Suprapubic skin (tissue), 4 donors: ENCODE measurements around the gene U2AF1.
"Not testable (repeated sequence)": the region's sequence is repeated elsewhere in the genome, so short reads cannot be mapped to it uniquely, and the experiment has no call there.

ENCODE experiments used
- EP300 ChIP-seq: sonication (generic); formaldehyde crosslinking; IDR thresholded peaks from one replicate; pipeline ENCODE4 v1.6.1; 2017; ENCODE audit warnings: antibody characterized with exemption
- POLR2A ChIP-seq, 2 donors: fragments of 450-650 bp; IDR thresholded peaks; one replicate each; pipeline ENCODE4 v1.6.1; 2017; ENCODE audit warnings: antibody characterized with exemption in 2 of 2, mild to moderate bottlenecking in 2 of 2, moderate library complexity in 2 of 2
- POLR2AphosphoS5 ChIP-seq, 3 donors: sonication (generic); formaldehyde crosslinking; IDR thresholded peaks; one replicate each; pipeline ENCODE4 v1.6.1; 2017; ENCODE audit warnings: antibody characterized with exemption in 3 of 3
- TF ChIP-seq, protein P1 (sequence below), 2 donors: fragments of 200-600 bp in 1 of 2; fragments of 450-650 bp in 1 of 2; sonication (generic) in 1 of 2; IDR thresholded peaks; one replicate each; pipeline ENCODE4 v1.5.1; 2016 to 2019; ENCODE audit warnings: antibody characterized with exemption in 2 of 2, mild to moderate bottlenecking in 1 of 2, moderate library complexity in 1 of 2

DNA sequence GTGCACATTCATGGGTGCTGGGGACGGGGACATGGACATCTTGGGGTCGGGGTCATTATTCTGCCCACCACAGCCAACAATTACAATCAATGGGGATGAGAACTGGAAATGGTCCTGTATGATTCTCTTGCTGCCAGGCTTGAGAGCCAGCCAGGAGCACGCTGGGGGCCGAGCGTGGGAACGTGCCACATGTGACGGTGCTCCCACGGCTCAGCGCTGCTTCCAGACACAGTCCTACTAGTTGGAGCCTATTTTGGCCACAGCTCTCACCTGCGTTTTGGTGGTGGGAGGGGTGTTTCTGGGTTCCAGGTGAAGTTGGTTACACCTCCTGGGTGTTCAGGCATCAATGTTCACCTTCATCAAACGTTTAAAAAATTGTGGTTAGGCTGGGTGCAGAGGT is 42.0 kb upstream of the U2AF1 start:
- TF ChIP-seq EP300; POLR2A (IDR thresholded peaks at IDR 0.05); POLR2AphosphoS5 (IDR thresholded peaks at IDR 0.05): not testable (repeated sequence)
- TF ChIP-seq, protein P1, sequence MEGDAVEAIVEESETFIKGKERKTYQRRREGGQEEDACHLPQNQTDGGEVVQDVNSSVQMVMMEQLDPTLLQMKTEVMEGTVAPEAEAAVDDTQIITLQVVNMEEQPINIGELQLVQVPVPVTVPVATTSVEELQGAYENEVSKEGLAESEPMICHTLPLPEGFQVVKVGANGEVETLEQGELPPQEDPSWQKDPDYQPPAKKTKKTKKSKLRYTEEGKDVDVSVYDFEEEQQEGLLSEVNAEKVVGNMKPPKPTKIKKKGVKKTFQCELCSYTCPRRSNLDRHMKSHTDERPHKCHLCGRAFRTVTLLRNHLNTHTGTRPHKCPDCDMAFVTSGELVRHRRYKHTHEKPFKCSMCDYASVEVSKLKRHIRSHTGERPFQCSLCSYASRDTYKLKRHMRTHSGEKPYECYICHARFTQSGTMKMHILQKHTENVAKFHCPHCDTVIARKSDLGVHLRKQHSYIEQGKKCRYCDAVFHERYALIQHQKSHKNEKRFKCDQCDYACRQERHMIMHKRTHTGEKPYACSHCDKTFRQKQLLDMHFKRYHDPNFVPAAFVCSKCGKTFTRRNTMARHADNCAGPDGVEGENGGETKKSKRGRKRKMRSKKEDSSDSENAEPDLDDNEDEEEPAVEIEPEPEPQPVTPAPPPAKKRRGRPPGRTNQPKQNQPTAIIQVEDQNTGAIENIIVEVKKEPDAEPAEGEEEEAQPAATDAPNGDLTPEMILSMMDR (IDR thresholded peaks at IDR 0.05): not testable (repeated sequence)
